GM18519 (cell line): Measurements from ENCODE around the gene EPHB3.

ENCODE experiments used
- ATAC-seq: cut with Tn5 transposase; IDR thresholded peaks from one replicate; pipeline ENCODE4 v1.9.1; 2021; ENCODE audit warnings: mild to moderate bottlenecking, moderate library complexity; ENCODE audit not compliant: unreplicated experiment, low FRiP score

The EPHB3 gene

DNA sequence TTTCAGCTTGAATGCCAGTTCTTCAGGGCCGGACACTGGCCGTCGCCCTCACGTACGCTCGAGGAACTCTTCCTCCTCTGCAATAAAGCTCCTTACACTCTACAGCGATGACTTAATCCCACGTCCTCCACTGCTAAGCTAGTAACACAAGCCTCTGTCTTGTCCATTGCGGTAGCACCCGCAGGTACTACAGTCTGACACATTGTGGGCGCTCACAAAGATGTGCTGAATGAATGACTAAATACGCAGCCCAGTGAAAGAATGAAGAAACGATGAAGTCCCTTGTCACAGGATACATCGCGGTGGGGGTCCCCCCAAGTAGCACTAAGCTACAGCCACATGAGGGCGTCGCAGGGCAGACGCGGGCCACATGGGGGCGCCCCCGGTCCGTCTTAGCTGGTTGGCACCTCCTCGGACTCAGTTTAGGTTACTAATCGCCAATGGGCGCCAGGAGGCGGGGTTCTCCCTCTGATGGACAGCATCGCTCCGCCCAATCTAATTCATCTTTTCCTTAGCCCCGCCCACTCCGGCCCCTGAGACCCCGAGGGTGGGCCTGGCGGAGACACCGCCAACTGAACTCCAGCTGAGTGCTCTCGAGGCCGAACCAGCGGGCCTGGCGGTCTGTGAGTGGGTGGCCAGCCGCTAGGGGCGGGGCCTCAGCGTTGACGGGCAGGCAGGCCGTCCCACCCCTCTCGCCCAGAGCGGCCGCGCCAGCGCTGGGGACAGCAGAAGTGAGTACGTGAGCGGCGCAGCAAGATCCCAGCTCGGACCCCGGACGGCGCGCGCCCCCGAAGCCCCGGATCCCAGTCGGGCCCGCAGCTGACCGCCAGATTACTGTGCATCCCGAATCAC, at the start of gene EPHB3:
Gene EPHB3 (plus strand): TSS at position 725 of the 852 bp plus-strand sequence. CDS start 451 bp downstream, outside the sequence.
- ATAC-seq, result peak; percentile 69

DNA sequence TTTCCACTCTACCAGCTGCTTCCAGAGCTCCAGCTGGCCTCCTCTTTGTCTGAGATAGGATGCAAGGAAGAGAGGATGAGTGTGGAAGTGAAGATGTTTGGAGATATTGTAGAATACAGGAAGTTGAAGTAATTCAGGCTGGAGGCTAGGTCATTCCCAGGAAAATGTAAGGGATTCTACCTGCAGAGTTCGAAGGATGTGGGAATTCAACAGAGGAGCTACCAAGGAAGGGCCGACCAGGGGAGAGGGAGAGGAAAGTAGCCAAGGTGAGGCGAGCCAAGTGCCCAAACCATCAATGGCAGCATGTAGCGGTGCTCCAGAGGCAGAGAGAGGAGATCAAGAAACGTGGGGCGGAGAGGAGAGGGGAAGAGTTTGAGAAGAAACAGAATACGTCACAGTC, 49.0 kb upstream of the EPHB3 start:
- ATAC-seq, result no peak

DNA sequence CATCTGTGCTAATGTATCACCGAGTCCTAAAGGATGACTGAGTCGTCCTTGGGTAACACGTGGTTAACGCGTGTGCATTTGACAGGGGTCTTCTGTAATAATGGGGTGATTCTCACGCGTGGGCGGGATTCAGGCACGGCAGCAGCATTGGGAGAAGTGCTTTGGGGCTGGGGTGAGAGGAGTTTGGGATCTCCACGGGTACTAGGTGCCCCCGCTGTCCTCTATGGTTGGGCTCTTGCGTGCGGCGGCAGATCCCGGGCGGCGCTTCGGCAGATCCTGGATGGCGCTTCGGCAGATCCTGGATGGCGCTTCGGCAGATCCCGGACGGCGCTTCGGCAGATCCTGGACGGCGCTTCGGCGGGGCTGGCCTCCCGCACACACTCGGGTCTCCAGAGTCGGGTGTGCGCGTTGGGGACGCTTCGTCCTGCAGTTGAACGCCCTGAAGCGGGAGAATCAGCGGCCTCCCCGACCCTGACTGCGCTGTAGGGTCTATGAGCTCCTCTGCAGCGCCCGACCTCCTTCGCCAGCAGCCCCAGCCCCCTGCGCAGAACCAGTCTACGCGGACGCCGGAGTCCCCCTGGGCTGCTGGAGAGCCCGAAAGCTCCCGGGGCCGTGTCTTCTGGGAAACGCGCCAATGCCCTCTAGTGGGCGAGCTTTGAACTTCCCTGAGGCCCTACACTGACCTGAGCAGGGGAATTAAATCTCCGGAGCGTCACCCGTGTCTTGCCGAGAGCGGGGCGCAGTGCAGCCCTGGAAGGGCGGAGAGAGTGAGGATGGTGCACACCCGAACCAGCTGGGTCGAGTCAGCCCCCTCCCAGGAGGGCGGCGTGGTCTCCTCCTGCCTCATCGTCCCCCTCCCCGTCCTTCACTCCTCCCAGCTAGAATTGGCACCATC, 48.1 kb upstream of the EPHB3 start:
- peak; percentile 51 for ATAC-seq

DNA sequence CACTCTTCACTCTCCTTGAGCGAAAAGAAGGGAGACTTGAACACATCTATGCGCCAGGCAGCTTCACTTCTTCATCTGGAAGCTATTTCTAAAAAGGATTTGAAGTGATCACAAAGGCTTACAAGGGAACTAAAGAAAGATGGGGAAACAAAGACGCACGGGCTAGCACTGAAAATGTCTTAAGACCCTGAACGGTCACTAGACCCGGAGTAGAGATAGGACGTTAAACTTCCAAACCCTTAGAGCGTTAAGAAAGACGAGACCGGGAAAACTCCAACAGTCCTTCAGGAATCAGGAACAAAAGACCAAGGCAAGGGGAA, 47.5 kb upstream of the EPHB3 start:
- no peak for ATAC-seq

DNA sequence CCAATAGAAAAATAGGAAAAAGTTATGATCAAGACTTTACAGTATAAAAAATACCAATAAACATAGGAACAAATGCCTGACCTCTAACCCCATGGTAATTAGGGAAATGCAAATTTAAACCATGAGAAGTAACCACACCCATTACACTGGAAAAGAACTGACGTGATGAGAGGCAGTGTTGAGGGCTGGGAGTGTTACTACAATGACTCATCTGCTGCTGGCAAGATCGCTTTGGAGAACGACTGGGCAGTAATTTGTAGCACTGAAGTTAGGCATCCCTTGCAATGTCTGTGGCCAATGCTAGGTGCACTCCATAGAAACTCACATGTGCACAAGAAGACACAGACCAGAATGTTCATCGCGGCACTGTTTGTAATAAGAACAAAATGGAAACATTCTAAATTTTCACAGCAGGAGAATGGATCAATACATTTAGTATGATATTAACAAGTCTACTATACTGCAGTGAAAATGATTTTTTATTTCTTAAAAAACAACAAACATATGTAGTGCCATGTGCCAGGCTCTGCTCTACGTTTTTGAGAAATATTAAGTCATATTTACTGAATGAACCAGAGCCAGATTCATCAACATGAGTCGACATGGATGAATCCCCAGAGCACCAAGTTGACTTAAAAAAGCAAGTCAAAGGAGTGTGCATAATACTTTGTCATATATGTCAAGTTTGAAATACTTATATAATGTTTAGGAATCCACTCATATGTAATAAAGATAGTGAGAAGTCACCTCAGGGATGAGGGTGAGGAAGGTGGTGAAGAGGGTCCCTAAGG, 37.6 kb upstream of the EPHB3 start:
- no peak for ATAC-seq

DNA sequence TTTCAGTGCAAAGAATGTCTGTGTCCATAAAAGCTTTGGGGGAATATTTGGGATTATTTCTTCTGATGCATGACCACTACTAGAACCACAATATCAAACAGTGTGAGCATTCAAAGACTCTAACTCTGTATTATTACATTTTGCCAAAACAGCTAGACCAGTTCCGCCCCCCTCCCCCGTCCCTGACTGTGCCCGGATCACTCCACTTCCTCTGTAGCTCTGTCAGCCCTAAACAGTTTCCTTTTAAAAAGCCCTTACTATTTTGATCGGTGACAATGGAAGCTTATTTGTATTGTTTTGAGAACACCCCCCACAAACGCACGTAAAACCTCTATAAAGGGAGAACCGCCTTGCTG, 36.6 kb upstream of the EPHB3 start:
- ATAC-seq, result no peak

DNA sequence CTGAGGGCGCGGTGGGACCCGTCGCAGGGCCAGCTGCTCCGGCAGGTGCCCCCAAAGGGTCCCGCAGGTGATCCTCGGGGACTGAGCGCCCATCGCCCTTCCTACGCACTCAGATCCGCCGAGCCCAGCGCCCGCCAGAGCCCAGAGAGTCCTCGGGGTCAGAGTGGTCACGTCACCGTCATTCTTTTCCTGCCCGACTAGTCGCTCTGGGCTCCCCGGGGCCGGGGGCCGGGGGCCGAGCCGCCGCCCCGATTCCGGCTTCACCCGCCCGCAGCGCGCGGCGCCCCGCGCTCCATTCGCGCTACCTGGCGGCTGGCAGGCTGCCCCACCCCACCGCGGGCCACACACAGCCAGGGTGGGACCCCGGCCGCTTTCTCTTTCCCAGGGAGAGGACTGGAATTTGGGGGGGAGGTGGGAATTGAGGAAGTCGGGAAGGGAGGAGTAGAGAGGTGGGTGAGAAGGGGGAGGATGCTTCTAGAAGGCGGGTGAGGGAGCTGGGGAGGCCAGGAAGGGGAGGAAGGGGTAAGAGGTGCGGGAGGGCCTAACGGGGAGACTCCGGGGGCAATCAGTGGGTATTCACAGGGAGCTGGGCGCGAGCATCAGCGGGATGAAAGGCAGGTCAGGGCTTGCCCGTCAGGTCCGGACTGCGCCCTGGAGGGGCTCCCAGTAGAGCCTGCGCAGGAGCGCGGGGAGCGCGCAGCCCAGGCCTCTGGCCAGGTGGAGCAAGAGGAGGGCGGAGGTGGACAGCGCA, 36.1 kb upstream of the EPHB3 start:
- no peak for ATAC-seq

DNA sequence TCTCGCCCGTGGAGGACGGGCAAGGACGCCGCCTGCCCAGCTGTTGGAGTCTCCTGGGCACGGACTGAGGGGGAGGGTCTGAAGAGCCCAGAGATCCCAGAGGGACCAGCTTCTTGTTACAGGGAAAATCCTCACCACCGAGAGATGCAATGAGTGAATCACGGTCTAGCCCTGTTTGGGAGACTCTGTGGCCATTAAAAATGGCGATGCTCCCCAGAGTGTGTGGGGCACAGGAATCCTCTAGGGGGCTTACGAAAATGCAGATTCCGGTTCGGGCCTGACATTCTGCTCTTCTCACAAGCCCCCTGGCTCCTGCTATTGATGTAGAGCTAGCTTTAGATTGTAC, 35.5 kb upstream of the EPHB3 start:
- no peak for ATAC-seq

DNA sequence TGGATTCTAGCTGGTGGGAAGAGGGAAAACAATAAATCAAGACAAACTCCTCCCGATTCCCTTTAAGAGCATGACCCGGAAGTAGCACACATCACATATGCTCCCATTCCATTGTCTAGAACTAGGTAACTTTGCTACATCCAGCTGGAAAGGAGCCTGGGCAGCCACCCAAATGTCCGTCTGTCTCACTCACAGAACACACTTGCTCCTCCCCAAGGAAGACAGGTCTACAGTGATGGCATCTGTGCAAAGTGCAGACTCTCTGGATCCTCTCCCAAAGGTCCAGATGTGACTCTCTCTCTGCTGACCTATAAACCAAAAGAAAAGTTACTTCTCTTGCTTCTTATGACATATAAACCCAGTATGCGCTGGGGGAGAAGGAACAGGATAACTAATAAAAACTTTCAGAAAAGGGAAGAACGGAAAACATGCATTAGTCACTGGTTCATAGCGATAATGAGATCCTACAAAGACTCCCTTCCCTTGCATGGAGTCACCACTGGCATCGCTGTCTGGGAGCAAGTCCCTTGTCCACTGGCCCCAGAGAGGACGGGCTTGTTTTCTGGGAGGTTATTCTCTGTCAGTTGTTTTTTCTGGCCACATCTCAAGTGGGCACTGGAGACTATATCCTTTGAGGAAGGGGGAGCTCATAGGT, 29.8 kb upstream of the EPHB3 start:
- no peak for ATAC-seq

DNA sequence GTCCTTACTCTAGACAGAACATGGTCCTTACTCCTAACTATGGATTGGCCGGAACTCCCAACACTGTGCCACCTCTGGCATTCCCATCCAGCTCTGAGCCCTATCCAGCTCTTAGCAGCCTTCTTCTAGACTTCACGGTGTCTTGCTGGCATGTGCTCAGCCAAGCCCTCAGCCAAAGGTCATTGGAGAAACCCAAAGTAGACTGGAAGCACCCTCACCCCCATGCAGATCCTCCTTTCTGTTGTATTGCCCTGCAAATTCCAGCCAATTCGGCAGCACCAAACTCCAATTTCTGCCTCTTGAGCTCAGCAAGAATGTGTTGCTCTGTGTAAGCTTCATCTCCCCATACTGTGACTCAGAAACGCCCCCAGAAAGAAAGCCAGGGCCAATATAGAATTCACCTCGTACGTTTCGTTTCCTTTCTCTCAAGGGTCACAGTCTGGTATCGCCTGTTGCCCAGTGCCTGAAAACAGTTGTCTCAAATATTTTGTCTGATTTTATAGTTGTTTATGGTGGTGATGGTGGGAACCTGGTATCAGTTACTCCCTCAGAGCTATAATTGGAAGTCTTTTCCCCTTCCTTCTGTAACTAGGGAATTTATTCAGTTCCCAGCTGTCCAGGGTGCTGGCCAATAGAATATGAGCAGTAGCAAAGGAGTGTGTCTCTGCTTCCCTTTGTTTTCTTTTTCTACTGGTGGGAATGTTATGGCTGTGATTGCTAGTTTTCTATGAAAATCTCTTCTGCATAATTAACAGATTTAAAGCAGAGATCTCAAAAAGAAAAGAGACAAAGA, 28.4 kb upstream of the EPHB3 start:
- no peak for ATAC-seq

DNA sequence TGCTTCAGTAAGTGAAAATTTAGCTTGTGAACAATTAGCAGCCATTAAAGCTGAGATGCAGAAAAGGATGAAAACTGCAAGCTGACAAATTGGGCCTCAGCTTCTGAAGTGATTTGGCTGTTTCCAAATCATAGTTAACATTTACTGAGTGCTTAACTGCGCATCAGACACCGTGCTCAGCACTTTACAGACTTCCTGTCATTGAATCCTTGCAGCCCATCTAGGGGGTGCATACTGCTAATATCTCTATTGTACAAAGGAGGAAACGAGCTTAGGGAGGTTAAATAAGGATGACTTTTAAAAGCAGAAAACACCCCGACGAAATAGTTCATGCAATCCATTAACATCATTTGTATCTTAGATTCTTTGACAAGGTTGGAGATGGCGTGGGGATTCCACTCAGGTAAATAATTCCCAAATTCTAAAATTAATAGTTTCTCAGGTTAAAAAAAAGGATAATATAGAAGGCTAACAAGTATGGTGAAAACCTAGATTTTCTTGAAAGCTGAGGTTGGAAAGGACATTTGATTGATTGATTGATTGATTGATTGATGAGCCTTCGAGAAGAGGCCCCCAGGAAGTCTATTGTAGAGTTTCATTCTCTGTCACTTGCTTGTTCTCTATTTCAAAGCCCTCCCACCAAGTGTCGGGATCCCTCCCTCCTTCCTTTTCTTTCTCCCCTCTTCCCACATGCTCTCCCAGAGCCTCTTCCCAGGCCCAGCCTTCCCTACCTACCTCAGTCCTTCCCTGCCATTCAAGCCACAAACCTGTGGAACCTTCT, 23.5 kb upstream of the EPHB3 start:
- no peak for ATAC-seq

DNA sequence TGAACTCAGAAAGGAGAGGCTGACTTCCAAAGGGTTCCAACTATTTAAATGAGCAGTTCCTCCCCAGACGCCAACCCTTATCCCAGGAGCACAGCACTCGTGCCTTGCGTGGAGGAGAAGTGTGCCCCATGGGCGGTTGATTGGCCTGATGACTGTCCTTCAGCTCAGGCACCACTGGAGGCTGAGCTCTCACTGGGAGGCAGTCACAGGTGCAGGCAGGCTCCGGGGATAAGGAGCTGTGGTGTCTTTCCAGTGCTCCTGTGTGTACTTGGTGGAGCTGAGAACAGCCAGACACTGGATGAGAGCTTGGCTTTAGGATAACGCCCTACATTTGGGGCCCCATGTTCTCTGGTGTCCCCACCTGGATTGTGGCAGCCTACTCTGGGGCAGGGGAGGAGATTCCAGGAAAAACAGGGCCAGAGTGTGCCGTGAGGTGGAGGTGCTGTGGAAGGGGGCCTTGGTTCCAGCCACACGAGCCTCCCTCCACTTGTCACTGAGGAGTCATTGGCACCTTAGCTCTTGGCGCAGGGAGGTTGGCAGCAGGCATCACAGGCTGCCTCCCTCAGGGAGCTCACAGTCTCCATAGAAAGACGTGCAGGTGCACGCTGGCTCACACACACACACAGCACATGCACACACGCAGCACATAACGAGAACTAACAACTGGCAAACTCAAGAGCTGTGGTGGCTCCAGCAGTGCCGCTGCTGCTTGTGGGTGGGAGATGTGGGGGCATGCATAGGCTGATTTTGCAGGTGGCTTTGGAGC, 22.7 kb upstream of the EPHB3 start:
- no peak for ATAC-seq

DNA sequence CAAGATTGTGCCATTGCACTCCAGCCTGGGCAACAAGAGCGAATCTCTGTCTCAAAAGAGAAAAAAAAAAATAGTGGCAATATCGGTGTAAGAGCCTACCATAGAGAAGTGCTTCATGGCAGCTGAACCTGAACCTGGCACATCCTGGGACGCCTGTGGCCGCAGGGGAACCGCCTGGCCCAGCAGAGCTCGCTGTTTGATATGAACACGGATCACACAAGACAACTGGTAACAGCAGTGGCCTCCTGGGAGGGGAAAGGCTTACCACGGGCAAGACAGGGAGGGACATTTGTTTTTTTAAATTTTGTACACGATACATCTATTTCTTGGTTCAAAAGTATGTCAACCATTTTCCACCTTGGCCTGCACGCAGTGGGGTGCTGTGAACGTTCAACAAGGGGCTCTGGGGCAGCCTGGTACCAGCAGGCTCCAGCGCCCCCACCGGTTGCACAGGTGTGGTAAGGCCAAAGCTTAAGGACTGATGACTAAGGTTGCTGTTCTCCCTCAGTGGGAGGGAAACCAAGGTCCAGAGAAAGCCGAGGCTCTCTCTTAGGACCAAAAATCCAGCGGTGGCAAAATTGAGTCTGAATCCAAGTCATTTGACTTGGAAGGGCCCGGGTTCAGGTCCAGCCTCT, 21.7 kb upstream of the EPHB3 start:
- ATAC-seq, result no peak

DNA sequence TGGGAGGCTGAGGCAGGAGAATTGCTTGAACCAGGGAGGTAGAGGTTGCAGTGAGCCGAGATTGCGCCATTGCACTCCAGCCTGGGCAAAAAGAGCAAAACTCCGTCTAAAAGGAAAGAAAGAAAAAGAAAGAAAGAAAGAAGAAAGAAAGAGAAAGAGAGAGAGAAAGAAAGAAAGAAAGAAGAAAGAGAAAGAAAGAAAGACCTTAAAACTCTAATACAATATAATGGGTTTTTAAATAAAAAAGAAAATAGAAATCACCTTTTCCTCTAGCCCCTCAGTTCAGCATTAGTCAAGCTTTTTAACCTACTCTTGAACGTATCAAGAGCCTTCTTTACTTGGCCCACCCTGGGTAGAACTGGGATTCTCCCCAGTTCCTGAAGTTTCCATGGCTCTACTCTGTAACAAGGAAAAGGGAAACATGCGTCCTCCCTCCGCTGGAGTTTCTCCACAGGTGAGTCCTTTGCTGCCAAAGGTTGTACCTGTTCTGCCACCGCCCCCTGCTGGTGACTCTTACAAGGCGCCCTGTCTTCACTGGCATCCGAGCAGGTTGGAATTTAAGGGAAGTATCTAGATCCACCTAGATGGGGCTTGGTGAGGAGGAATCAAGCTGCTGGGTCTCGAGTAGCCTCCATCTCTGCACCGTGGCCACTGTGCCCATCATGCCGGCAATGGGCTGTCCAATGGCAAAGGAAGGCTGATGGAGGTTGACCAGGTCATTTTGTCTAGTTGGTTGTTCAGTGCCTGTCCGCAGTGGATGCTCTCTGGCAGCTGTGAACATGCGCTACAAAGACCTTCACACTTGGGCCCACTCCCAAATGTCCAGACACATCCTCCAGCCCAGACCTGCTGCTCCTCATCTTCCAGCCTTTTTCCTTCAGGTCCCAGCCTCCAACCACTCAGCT, 20.6 kb upstream of the EPHB3 start:
- ATAC-seq, result no peak

DNA sequence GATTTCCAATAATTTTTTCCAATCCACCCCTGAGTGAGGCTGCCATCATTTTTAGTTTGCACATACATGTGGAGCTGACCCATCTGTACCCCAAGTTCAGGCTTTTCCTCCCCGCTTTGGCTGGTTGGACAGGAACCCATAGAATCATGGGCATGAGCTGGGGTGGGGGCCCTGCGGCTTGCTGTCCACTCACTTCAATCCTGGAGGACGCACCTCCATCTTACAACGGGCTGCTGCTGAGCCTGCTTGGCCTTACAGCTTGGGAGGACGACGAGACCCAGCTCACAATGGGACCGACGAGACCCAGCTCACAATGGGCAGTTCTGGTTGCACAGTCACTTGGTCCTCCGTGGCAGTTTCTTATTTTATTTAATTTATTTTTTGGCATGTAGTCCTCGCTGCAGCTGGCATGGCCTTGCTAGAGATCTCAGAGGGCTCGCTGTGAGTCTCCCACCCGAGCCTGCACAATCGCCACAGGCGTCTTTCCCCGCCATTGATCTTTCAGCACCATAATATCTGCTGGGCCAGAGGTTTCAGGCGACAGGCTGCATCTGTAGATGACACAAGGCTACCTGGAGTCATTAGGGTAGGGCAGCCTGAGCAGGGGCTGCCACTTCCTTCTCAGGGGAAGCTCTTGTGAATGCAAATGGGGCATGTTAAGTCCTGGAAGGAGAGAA, 19.6 kb upstream of the EPHB3 start:
- ATAC-seq, result no peak

DNA sequence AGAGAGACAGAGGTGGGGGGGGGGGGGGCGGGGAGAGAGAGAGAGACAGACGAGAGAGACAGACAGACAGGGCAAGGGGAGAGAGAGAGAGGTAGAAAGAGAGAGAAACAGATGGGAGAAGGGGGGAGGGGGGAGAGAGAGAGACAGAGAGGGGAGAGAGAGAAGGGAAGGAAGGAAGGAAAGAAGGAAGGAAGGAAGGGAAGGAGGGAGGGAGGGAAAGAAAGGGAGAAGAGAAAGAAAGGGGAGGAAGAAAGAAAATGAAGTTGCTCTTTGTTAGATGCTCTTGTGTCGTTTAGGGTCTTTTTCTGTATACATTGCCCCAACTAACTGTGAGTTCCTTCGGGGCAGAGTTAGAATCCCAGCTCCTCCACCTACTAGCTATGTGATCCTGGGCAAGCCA, 19.0 kb upstream of the EPHB3 start:
- no peak for ATAC-seq
